ENCODE results near the gene GJC1. TPM values are rescaled to one million over a fixed set of nuclear protein-coding genes. Genes with fewer than 3 reads are reported as not detected.
A peak's percentile ranks its signal among the peaks of the same experiment; 100 is the strongest.

The GJC1 gene
- total RNA-seq, 2 experiments from 2014 or later: not detected

DNA sequence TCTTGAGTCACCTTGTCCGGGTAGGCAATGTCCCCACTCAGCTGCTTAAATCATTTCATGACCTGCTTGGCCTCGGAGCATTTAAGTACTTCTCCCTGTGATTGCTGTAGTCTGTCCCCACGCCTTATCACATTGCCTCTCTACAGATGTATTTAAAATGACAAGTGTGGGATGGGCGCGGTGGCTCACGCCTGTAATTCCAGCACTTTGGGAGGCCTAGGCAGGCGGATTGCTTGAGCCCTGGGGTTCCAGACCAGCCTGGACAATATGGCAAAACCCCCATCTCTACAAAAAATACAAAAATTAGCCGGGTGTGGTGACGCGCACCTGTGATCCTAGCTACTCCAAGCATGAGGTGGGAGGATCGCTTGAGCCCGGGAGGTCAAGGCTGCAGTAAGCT, 1.3 kb upstream of the GJC1 start:
- Mint-ChIP-seq H3K4me3 (peak overlapping the region; percentile 42), H3K27ac (no peak overlapping the region), H3K36me3 (ENCODE audit: low read depth) (no peaks in the 10 kb centered on the region), H3K27me3 (peaks cover 63% of the 10 kb centered on the region), H3K9me3 (no peaks in the 10 kb centered on the region), H3K4me1 (ENCODE audit: low read depth) (peaks cover 15% of the 10 kb centered on the region)
- Histone ChIP-seq H3K4me1 (ENCODE audit: insufficient read depth, low read length) (peaks cover 16% of the 10 kb centered on the region), H3K9me3 (ENCODE audit: control insufficient read depth in 1 of 2, insufficient read depth in 1 of 2, low read length in 2 of 2) (peaks cover 0 to 4% of the 10 kb centered on the region in 2 experiments), H3K27me3 (ENCODE audit: control insufficient read depth in 1 of 2, insufficient read depth in 2 of 2, low read length in 2 of 2) (peaks cover 32 to 59% of the 10 kb centered on the region in 2 experiments), H3K36me3 (ENCODE audit: insufficient read depth, low read length) (no peaks in the 10 kb centered on the region), H3K4me3 (ENCODE audit: low read length) (no peak overlapping the region), H3K27ac (ENCODE audit: low read depth in 1 of 2, low read length in 2 of 2) (no peak overlapping the region)
- ChIA-PET POLR2A (no interaction called here), CTCF (interaction anchor here (1.8 kb wide), 1 partner anchor 52 kb away, joined by 4 read pairs; no protein-coding TSS in a partner anchor)
- intact Hi-C loops (cut with DNase I, micrococcal nuclease): no loop called here
- DNase-seq: no peak
- TF ChIP-seq, protein P1, sequence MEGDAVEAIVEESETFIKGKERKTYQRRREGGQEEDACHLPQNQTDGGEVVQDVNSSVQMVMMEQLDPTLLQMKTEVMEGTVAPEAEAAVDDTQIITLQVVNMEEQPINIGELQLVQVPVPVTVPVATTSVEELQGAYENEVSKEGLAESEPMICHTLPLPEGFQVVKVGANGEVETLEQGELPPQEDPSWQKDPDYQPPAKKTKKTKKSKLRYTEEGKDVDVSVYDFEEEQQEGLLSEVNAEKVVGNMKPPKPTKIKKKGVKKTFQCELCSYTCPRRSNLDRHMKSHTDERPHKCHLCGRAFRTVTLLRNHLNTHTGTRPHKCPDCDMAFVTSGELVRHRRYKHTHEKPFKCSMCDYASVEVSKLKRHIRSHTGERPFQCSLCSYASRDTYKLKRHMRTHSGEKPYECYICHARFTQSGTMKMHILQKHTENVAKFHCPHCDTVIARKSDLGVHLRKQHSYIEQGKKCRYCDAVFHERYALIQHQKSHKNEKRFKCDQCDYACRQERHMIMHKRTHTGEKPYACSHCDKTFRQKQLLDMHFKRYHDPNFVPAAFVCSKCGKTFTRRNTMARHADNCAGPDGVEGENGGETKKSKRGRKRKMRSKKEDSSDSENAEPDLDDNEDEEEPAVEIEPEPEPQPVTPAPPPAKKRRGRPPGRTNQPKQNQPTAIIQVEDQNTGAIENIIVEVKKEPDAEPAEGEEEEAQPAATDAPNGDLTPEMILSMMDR (IDR thresholded peaks at IDR 0.05): no peak
- ATAC-seq (ENCODE audit: poor library complexity): no peak

DNA sequence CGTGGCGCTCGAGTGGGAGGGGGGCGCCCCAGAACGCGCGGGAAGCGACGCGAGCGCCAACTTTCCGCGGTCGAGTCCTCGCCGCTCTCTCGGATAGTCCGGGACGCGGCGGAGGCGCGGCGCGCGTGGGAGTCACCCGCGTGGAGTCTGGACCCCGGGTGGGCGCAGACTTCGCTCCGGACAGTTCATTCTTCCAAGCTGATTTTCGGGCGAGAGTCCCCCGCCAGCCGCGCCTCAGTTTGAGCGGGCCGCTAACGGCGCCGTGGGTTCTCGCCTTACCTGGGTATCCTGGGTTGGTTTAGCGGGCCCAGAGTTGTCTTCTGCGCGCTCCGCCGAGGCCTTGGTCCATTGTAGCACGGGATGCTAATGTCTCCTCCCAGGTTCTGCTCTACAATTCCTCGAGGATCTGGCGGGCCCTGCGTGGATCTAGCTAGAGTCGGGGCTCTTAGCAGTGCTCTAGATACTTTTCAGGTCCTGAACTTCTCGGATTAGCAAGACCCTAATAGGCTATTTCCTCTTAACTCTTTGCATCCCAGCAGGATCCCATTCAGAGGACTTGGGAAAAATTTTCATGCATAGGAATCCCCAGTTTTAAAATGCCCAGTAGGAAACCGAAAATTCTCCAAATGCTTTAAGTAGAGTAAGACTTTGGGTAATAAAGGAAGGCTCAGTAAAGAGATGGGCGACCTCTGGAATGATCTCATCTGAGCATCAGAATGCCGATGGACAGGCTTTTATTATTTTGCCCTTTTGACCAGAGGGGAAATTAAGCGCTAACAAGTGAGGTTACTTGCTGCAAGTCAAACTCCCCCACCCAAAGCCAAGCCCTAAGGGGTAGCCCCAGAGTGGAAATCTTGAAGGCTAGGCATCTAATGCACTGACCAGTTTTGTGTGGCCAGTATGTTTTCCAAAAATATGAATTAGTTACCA, 537 bp upstream of the GJC1 start:
- no peak overlapping the region for H3K27ac ChIP-seq (ENCODE audit: low read depth in 1 of 2, low read length in 2 of 2)
- Mint-ChIP-seq H3K27me3 (peaks cover 67% of the 10 kb centered on the region), H3K36me3 (ENCODE audit: low read depth) (no peaks in the 10 kb centered on the region), H3K4me3 (peak overlapping the region; percentile 80), H3K9me3 (no peaks in the 10 kb centered on the region), H3K4me1 (ENCODE audit: low read depth) (peaks cover 15% of the 10 kb centered on the region), H3K27ac (no peak overlapping the region)
- H3K36me3 ChIP-seq (ENCODE audit: insufficient read depth, low read length): no peaks in the 10 kb centered on the region
- H3K4me1 ChIP-seq (ENCODE audit: insufficient read depth, low read length): peaks cover 16% of the 10 kb centered on the region
- ChIA-PET CTCF (no interaction called here), POLR2A (no interaction called here)
- H3K4me3 ChIP-seq (ENCODE audit: low read length): peak overlapping the region; percentile 35
- peak; percentile 45 for ATAC-seq (ENCODE audit: poor library complexity)
- peaks cover 32 to 66% of the 10 kb centered on the region in 2 experiments for H3K27me3 ChIP-seq (ENCODE audit: control insufficient read depth in 1 of 2, insufficient read depth in 2 of 2, low read length in 2 of 2)
- peak in 4 of 14 experiments; percentile 12 to 38 (median 25) for DNase-seq
- H3K9me3 ChIP-seq (ENCODE audit: control insufficient read depth in 1 of 2, insufficient read depth in 1 of 2, low read length in 2 of 2): peaks cover 0 to 4% of the 10 kb centered on the region in 2 experiments
- intact Hi-C loops (cut with DNase I, micrococcal nuclease): no loop called here
- TF ChIP-seq, protein P1 (IDR thresholded peaks at IDR 0.05): no peak

DNA sequence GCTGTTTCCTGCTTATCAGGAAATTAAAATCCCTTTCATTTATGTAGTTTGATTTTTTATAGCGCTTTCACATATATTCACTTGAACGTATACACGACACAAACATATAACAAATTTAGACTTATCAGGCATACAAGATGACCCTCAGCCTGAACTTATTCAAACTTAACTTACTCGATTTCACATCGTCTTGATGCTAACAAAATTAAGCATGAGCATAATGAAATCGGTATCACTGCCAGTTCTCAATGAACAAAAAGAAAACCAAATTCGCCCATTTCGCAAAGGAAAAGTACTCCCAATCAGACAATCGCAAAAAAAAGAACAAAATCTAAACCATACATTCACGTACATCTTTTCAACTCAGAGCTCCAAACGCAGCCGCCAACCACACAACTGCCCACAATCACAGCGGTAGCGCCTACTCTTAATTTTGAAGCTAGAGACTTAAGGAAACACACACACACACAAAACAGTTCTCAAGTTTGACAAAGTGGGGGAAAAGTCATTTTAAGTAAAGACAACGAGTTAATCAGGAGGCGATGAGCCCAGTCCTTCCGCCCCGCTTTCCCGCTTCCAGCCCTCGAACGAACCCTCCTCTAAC, 1.1 kb downstream of the GJC1 start:
- Histone ChIP-seq H3K27me3 (ENCODE audit: control insufficient read depth in 1 of 2, insufficient read depth in 2 of 2, low read length in 2 of 2) (peaks cover 35 to 71% of the 10 kb centered on the region in 2 experiments), H3K36me3 (ENCODE audit: insufficient read depth, low read length) (no peaks in the 10 kb centered on the region), H3K4me3 (ENCODE audit: low read length) (peak overlapping the region; percentile 32), H3K27ac (ENCODE audit: low read depth in 1 of 2, low read length in 2 of 2) (no peak overlapping the region), H3K4me1 (ENCODE audit: insufficient read depth, low read length) (peaks cover 16% of the 10 kb centered on the region), H3K9me3 (ENCODE audit: control insufficient read depth in 1 of 2, insufficient read depth in 1 of 2, low read length in 2 of 2) (peaks cover 0 to 4% of the 10 kb centered on the region in 2 experiments)
- POLR2A ChIA-PET: no interaction called here
- DNase-seq (peak in 3 of 14 experiments; percentile 5 to 42 (median 8)), ATAC-seq (ENCODE audit: poor library complexity) (peak; percentile 38)
- intact Hi-C loops (cut with DNase I, micrococcal nuclease): no loop called here
- H3K9me3 Mint-ChIP-seq: no peaks in the 10 kb centered on the region
- TF ChIP-seq, protein P1 (IDR thresholded peaks at IDR 0.05): no peak
- CTCF ChIA-PET: interaction anchor here (1.6 kb wide), 1 partner anchor 50 kb away, joined by 6 read pairs; no protein-coding TSS in a partner anchor
- H3K27me3 Mint-ChIP-seq: peaks cover 70% of the 10 kb centered on the region
- H3K4me1 Mint-ChIP-seq (ENCODE audit: low read depth): peaks cover 15% of the 10 kb centered on the region
- H3K36me3 Mint-ChIP-seq (ENCODE audit: low read depth): no peaks in the 10 kb centered on the region
- no peak overlapping the region for H3K27ac Mint-ChIP-seq
- H3K4me3 Mint-ChIP-seq: peak overlapping the region; percentile 83

All from CD4-positive, alpha-beta T cell (primary cell).